Glutamatergic neuron (in vitro differentiated cells): ENCODE measurements around the gene CELF4. TPM values are rescaled to one million over a fixed set of nuclear protein-coding genes. Genes with fewer than 3 reads are reported as not detected.
A peak's percentile ranks its signal among the peaks of the same experiment; 100 is the strongest.

Experiments used
- DNase-seq: peaks from one replicate; pipeline ENCODE4 v3.0.0; 2022
- H3K27ac Mint-ChIP-seq: one replicate; pipeline ENCODE4 v1.8.0; 2020; ENCODE audit warnings: mild to moderate bottlenecking, mixed read lengths, inconsistent platforms; ENCODE audit not compliant: unreplicated experiment
- H3K27me3 Mint-ChIP-seq: one replicate; pipeline ENCODE4 v1.8.0; 2020; ENCODE audit warnings: mild to moderate bottlenecking, moderate library complexity, mixed read lengths, inconsistent platforms; ENCODE audit not compliant: unreplicated experiment
- H3K36me3 Mint-ChIP-seq: one replicate; pipeline ENCODE4 v1.8.0; 2020; ENCODE audit warnings: mild to moderate bottlenecking, mixed read lengths, inconsistent platforms; ENCODE audit not compliant: unreplicated experiment
- H3K4me1 Mint-ChIP-seq: one replicate; pipeline ENCODE4 v1.8.0; 2020; ENCODE audit warnings: mild to moderate bottlenecking, low read depth, mixed read lengths, inconsistent platforms; ENCODE audit not compliant: unreplicated experiment
- H3K4me3 Mint-ChIP-seq: one replicate; pipeline ENCODE4 v1.8.0; 2020; ENCODE audit warnings: mild to moderate bottlenecking, mixed read lengths, inconsistent platforms; ENCODE audit not compliant: unreplicated experiment
- H3K9me3 Mint-ChIP-seq: one replicate; pipeline ENCODE4 v1.8.0; 2020; ENCODE audit warnings: mild to moderate bottlenecking, moderate library complexity, mixed read lengths, inconsistent platforms; ENCODE audit not compliant: unreplicated experiment
- CTCF ChIP-seq: fragments of 200-600 bp; sonication (generic); IDR thresholded peaks from one replicate; pipeline ENCODE4 v1.5.0; 2021; ENCODE audit not compliant: partially characterized antibody, unreplicated experiment
- total RNA-seq: library from RNA; stranded (reverse); fragmentation: NEBNext Ultra II Directional; extraction: Animal tissue kit (Norgen Biotek cat#: 25700); gene quantifications from one replicate; pipeline ENCODE4 v1.2.1, GENCODE V29; 2021; ENCODE audit not compliant: unreplicated experiment

The CELF4 gene
- total RNA-seq, 1 donor from 2014 or later: 38.4 TPM

DNA sequence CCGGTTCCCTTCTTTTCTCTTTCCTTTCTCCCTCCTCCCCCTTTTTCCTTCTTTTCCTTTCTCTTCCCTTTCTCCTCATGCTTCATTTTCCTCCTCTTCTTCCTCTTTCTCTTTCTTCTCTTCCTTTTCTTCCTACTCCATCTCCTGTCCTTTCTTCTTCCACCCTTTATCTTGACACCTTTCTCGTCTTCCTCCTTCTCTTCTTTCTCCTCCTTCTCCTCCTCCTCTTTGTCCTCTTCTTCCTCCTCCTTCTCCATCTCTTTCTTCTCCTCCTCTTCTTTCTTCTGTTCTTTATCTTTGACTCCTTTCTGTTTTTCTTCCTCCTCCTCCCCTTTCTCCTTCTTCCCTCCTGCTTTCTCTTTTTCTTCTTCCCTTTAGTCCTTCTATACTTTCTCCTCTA lies 53.2 kb downstream of the CELF4 start:
- Mint-ChIP-seq H3K9me3 (peaks cover 5% of the 10 kb centered on the region), H3K27ac (no peak overlapping the region), H3K36me3 (peaks cover 31% of the 10 kb centered on the region), H3K27me3 (peaks cover 16% of the 10 kb centered on the region), H3K4me3 (no peak overlapping the region), H3K4me1 (peaks cover 12% of the 10 kb centered on the region)
- no peak for TF ChIP-seq CTCF
- no peak for DNase-seq

GRCh38 chr18:37511721-37512298 lies 53.8 kb downstream of the CELF4 start:
- Mint-ChIP-seq H3K27ac (peak overlapping the region; percentile 31), H3K27me3 (peaks cover 16% of the 10 kb centered on the region), H3K4me3 (no peak overlapping the region), H3K36me3 (peaks cover 31% of the 10 kb centered on the region), H3K4me1 (peaks cover 12% of the 10 kb centered on the region), H3K9me3 (peaks cover 5% of the 10 kb centered on the region)
- DNase-seq: no peak
- TF ChIP-seq CTCF: no peak

GRCh38 chr18:37509600-37509999 lies 56.0 kb downstream of the CELF4 start:
- Mint-ChIP-seq H3K36me3 (peaks cover 31% of the 10 kb centered on the region), H3K27ac (no peak overlapping the region), H3K4me1 (peaks cover 12% of the 10 kb centered on the region), H3K27me3 (peaks cover 16% of the 10 kb centered on the region), H3K9me3 (peaks cover 5% of the 10 kb centered on the region), H3K4me3 (no peak overlapping the region)
- no peak for TF ChIP-seq CTCF
- DNase-seq: no peak

GRCh38 chr18:37508207-37508606 lies 57.4 kb downstream of the CELF4 start:
- H3K27ac Mint-ChIP-seq: no peak overlapping the region
- H3K27me3 Mint-ChIP-seq: peaks cover 12% of the 10 kb centered on the region
- H3K4me3 Mint-ChIP-seq: peak overlapping the region; percentile 3
- H3K4me1 Mint-ChIP-seq: peaks cover 14% of the 10 kb centered on the region
- H3K9me3 Mint-ChIP-seq: peaks cover 8% of the 10 kb centered on the region
- H3K36me3 Mint-ChIP-seq: peaks cover 23% of the 10 kb centered on the region
- DNase-seq: peak; percentile 16
- TF ChIP-seq CTCF: no peak

- DNase-seq: no peak
- Mint-ChIP-seq H3K4me1 (peaks cover 20% of the 10 kb centered on the region), H3K4me3 (no peak overlapping the region), H3K9me3 (peaks cover 8% of the 10 kb centered on the region), H3K36me3 (peaks cover 23% of the 10 kb centered on the region), H3K27me3 (peaks cover 12% of the 10 kb centered on the region), H3K27ac (no peak overlapping the region)
- no peak for TF ChIP-seq CTCF
Measured at GRCh38 chr18:37507239-37507638, 58.4 kb downstream of the CELF4 start.
